ENCODE measurements around the gene MRPL12.
"Not testable (repeated sequence)": the region's sequence is repeated elsewhere in the genome, so short reads cannot be mapped to it uniquely, and the experiment has no call there.

MRPL12 gene

DNA sequence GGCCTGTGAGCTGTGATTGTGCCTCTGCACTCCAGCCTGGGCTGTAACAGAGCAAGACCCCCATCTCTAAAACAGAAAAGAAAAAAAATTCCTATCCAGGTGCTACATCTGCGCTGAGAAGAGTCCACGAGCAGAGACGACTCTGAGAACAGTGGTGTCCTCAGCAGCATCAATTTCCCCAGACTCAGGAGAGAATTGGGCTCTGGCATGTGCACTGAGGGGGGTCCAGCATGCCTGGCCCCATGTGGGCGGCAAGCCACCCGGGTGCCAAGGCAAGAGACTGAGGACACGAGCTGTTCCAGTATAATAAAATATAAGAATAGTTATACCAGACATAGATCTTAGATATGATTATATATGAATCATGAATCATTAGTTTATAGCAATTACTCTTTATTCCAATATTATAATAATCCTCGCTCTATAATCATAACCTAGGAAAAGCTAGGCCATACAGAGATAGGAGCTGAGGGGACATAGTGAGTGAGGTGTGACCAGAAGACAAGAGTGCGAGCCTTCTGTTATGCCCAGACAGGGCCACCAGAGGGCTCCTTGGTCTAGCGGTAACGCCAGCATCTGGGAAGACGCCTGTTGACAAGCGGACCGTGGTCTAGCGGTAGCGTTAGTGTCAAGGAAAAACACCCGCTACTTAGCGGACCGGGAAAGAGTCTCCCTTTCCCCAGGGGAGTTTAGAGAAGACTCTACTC is 27.5 kb upstream of the MRPL12 start:
- not testable (repeated sequence) for H3K36me3 ChIP-seq (replicated peaks; ENCODE audit: insufficient read depth, low read length); H3K4me1 ChIP-seq (ENCODE audit: low read length)

DNA sequence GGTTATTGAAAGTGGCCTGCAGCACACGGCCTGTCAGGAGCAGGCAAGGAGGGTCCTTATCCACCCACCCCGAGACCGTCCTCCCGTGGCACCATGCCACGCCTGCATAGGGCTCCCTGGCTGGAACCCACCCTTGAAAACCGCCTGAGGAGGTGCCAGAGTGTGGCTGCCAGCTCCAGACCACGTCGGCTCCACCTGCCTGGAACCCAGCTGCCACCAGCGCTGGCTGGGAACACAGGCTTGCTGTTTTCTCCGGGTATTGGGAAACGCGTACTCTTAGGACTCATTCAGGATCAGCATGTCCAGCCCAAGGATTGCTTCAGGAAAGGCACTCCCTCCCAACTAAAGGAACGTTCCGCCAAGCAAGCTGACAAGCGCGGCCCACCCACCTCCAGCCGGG is 26.3 kb upstream of the MRPL12 start:
- Histone ChIP-seq H3K79me2 (ENCODE audit: low read length) (peaks cover 3% of the 10 kb centered on the region), H3K4me3 (ENCODE audit: low read length) (no peak overlapping the region), H3K4me1 (ENCODE audit: low read length) (no peaks in the 10 kb centered on the region), H2AFZ (ENCODE audit: low read length) (no peak overlapping the region), H3F3A (ENCODE audit: insufficient read depth, low read length) (0 out of 2 replicates have a peak, but pooled peaks cover 4% of the 10 kb centered on the region), H3K27me3 (replicated peaks; ENCODE audit: insufficient read depth, low read length) (no peaks in the 10 kb centered on the region), H3K36me3 (replicated peaks; ENCODE audit: insufficient read depth, low read length) (no peaks in the 10 kb centered on the region), H3K9ac (ENCODE audit: low read length) (no peak overlapping the region), H3K4me2 (ENCODE audit: low read depth, low read length) (no peak overlapping the region), H3K9me3 (replicated peaks; ENCODE audit: insufficient read depth, low read length) (no peaks in the 10 kb centered on the region), H3K27ac (ENCODE audit: low read length) (no peak overlapping the region), H3K9me2 (replicated peaks; ENCODE audit: insufficient read depth, low read length) (no peaks in the 10 kb centered on the region), H4K20me1 (ENCODE audit: insufficient read depth, low read length) (no peaks in the 10 kb centered on the region)
- no peak for DNase-seq
- TF ChIP-seq, protein P1, sequence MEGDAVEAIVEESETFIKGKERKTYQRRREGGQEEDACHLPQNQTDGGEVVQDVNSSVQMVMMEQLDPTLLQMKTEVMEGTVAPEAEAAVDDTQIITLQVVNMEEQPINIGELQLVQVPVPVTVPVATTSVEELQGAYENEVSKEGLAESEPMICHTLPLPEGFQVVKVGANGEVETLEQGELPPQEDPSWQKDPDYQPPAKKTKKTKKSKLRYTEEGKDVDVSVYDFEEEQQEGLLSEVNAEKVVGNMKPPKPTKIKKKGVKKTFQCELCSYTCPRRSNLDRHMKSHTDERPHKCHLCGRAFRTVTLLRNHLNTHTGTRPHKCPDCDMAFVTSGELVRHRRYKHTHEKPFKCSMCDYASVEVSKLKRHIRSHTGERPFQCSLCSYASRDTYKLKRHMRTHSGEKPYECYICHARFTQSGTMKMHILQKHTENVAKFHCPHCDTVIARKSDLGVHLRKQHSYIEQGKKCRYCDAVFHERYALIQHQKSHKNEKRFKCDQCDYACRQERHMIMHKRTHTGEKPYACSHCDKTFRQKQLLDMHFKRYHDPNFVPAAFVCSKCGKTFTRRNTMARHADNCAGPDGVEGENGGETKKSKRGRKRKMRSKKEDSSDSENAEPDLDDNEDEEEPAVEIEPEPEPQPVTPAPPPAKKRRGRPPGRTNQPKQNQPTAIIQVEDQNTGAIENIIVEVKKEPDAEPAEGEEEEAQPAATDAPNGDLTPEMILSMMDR (IDR thresholded peaks at IDR 0.05; ENCODE audit: low read length) = no peak
- TF ChIP-seq EZH2 (optimal IDR thresholded peaks at IDR 0.05; ENCODE audit: low read depth, low read length) = no peak
- TF ChIP-seq EZH2phosphoT487 (IDR thresholded peaks at IDR 0.05; ENCODE audit: low read length) = no peak

More for the DNA sequence above, 27.5 kb upstream of the MRPL12 start:
- TF ChIP-seq, protein P1 (IDR thresholded peaks at IDR 0.05; ENCODE audit: low read length) = peak; percentile 38
- not testable (repeated sequence) for H3K79me2 ChIP-seq (ENCODE audit: low read length); DNase-seq; H3K9me2 ChIP-seq (replicated peaks; ENCODE audit: insufficient read depth, low read length); H2AFZ ChIP-seq (ENCODE audit: low read length); H4K20me1 ChIP-seq (ENCODE audit: insufficient read depth, low read length); H3K9me3 ChIP-seq (replicated peaks; ENCODE audit: insufficient read depth, low read length); H3K9ac ChIP-seq (ENCODE audit: low read length); H3K4me2 ChIP-seq (ENCODE audit: low read depth, low read length); H3K27me3 ChIP-seq (replicated peaks; ENCODE audit: insufficient read depth, low read length); H3K27ac ChIP-seq (ENCODE audit: low read length); H3F3A ChIP-seq (ENCODE audit: insufficient read depth, low read length); H3K4me3 ChIP-seq (ENCODE audit: low read length)

DNA sequence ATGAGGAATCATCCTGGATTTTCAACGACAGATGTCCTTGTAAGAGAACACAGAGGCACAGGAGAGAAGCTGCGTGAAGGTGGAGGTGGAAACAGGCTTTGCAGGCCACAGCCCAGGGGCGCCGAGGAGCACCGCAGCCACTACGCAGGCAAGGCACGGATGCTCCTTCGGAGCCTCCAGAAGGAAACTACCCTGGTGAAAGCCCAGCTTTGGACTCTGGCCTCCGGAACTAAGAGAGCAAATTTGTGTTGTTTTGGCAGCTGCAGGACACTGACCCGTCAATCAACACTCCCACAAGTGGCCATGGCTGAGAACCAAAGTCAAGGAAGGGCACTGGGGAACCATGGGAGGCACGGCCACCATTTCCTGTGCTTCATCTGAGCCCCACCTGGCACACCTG is 23.0 kb upstream of the MRPL12 start:
- Histone ChIP-seq H3K9ac (ENCODE audit: low read length) (no peak overlapping the region), H3K4me3 (ENCODE audit: low read length) (no peak overlapping the region), H3K9me2 (replicated peaks; ENCODE audit: insufficient read depth, low read length) (no peaks in the 10 kb centered on the region), H2AFZ (ENCODE audit: low read length) (no peak overlapping the region), H3K27ac (ENCODE audit: low read length) (no peak overlapping the region), H3K36me3 (replicated peaks; ENCODE audit: insufficient read depth, low read length) (no peaks in the 10 kb centered on the region), H3F3A (ENCODE audit: insufficient read depth, low read length) (no peaks in the 10 kb centered on the region), H3K79me2 (ENCODE audit: low read length) (peaks cover 34% of the 10 kb centered on the region), H3K4me1 (ENCODE audit: low read length) (0 out of 2 replicates have a peak, but pooled peaks cover 9% of the 10 kb centered on the region), H3K4me2 (ENCODE audit: low read depth, low read length) (no peak overlapping the region), H3K9me3 (replicated peaks; ENCODE audit: insufficient read depth, low read length) (no peaks in the 10 kb centered on the region), H3K27me3 (replicated peaks; ENCODE audit: insufficient read depth, low read length) (no peaks in the 10 kb centered on the region), H4K20me1 (ENCODE audit: insufficient read depth, low read length) (no peaks in the 10 kb centered on the region)
- DNase-seq = no peak
- TF ChIP-seq EZH2phosphoT487 (IDR thresholded peaks at IDR 0.05; ENCODE audit: low read length) (no peak), EZH2 (optimal IDR thresholded peaks at IDR 0.05; ENCODE audit: low read depth, low read length) (no peak)
- TF ChIP-seq, protein P1 (IDR thresholded peaks at IDR 0.05; ENCODE audit: low read length) = no peak

All from MM.1S (cell line).